ENCODE data around the gene PLAC1. TPM values are rescaled to one million over a fixed set of nuclear protein-coding genes. Genes with fewer than 3 reads are reported as not detected.
A peak's percentile ranks its signal among the peaks of the same experiment; 100 is the strongest.

Gene PLAC1
- total and polyA plus RNA-seq, 4 donors = 0.31 to 0.63 (median 0.47) TPM; not detected in 1

GRCh38 chrX:134625315-134625718, 33.0 kb downstream of the PLAC1 start:
- ATAC-seq (ENCODE audit: insufficient read depth, low FRiP score) (no peak), DNase-seq (no peak)
- TF ChIP-seq, protein P1, sequence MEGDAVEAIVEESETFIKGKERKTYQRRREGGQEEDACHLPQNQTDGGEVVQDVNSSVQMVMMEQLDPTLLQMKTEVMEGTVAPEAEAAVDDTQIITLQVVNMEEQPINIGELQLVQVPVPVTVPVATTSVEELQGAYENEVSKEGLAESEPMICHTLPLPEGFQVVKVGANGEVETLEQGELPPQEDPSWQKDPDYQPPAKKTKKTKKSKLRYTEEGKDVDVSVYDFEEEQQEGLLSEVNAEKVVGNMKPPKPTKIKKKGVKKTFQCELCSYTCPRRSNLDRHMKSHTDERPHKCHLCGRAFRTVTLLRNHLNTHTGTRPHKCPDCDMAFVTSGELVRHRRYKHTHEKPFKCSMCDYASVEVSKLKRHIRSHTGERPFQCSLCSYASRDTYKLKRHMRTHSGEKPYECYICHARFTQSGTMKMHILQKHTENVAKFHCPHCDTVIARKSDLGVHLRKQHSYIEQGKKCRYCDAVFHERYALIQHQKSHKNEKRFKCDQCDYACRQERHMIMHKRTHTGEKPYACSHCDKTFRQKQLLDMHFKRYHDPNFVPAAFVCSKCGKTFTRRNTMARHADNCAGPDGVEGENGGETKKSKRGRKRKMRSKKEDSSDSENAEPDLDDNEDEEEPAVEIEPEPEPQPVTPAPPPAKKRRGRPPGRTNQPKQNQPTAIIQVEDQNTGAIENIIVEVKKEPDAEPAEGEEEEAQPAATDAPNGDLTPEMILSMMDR (IDR thresholded peaks at IDR 0.05; ENCODE audit: control extremely low read depth, extremely low read depth) = no peak
- 44 to 61% methylated on average over 3 of the region's 3 CpGs for WGBS, 2 donors
- Histone ChIP-seq H3K4me1 (ENCODE audit: control insufficient read depth in 5 of 5, insufficient read depth in 5 of 5, low read length in 5 of 5) (peaks cover 2 to 19% (median 7%) of the 10 kb centered on the region in 5 donors), H3K9me3 (ENCODE audit: control insufficient read depth in 4 of 4, insufficient read depth in 3 of 4, low read length in 3 of 4) (peaks cover 0 to 2% (median 0%) of the 10 kb centered on the region in 4 donors), H3K27ac (ENCODE audit: low read depth in 1 of 2, low read length in 1 of 2) (no peak overlapping the region), H3K4me3 (no peak overlapping the region), H3K27me3 (ENCODE audit: control insufficient read depth in 3 of 3, insufficient read depth in 3 of 3, low read length in 2 of 3) (peaks cover 0 to 29% (median 2%) of the 10 kb centered on the region in 3 donors), H3K9ac (ENCODE audit: insufficient read depth in 1 of 2, low read length in 2 of 2) (no peak overlapping the region), H3K36me3 (ENCODE audit: control insufficient read depth in 4 of 4, insufficient read depth in 4 of 4, low read length in 4 of 4) (no peaks in the 10 kb centered on the region)

DNA sequence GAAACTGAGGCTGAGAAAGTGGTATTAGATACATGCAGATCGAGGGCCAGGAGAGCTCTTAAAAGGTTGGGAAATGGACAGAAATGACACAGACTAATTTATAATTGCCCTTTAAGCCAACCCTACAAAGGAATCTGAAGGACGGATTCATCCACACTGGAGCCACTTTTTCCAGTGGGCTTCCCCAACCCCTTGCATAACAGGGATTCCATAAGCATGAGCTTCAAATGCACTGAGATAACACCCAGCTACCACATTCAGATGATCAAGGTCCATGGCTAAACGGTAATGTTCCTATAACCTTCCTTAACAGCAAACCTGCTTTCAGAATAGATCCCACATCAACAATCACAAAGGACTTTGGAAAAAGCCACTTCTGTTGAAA, 34.2 kb downstream of the PLAC1 start:
- H3K9me3 ChIP-seq (ENCODE audit: control insufficient read depth in 4 of 4, insufficient read depth in 3 of 4, low read length in 3 of 4) = no peaks in the 10 kb centered on the region
- TF ChIP-seq, protein P1 (IDR thresholded peaks at IDR 0.05; ENCODE audit: control extremely low read depth, extremely low read depth) = no peak
- H3K4me1 ChIP-seq (ENCODE audit: control insufficient read depth in 5 of 5, insufficient read depth in 5 of 5, low read length in 5 of 5) = peaks cover 2 to 19% (median 7%) of the 10 kb centered on the region in 5 donors
- 66 to 77% methylated on average over 3 of the region's 3 CpGs for WGBS, 2 donors
- no peak overlapping the region for H3K4me3 ChIP-seq
- ATAC-seq (ENCODE audit: insufficient read depth, low FRiP score) = no peak
- DNase-seq = no peak
- no peak overlapping the region for H3K9ac ChIP-seq (ENCODE audit: insufficient read depth in 1 of 2, low read length in 2 of 2)
- H3K27me3 ChIP-seq (ENCODE audit: control insufficient read depth in 3 of 3, insufficient read depth in 3 of 3, low read length in 2 of 3) = peaks cover 0 to 29% (median 2%) of the 10 kb centered on the region in 3 donors
- H3K36me3 ChIP-seq (ENCODE audit: control insufficient read depth in 4 of 4, insufficient read depth in 4 of 4, low read length in 4 of 4) = no peaks in the 10 kb centered on the region
- H3K27ac ChIP-seq (ENCODE audit: low read depth in 1 of 2, low read length in 1 of 2) = no peak overlapping the region

GRCh38 chrX:134623293-134624045, 34.8 kb downstream of the PLAC1 start:
- peaks cover 0 to 29% (median 0%) of the 10 kb centered on the region in 3 donors for H3K27me3 ChIP-seq (ENCODE audit: control insufficient read depth in 3 of 3, insufficient read depth in 3 of 3, low read length in 2 of 3)
- ATAC-seq (ENCODE audit: insufficient read depth, low FRiP score) (no peak), DNase-seq (peak in 1 of 3 donors; percentile 47)
- WGBS, 2 donors = 47 to 52% methylated on average over 10 of the region's 10 CpGs
- no peaks in the 10 kb centered on the region for H3K9me3 ChIP-seq (ENCODE audit: control insufficient read depth in 4 of 4, insufficient read depth in 3 of 4, low read length in 3 of 4)
- no peak overlapping the region for H3K9ac ChIP-seq (ENCODE audit: insufficient read depth in 1 of 2, low read length in 2 of 2)
- H3K27ac ChIP-seq (ENCODE audit: low read depth in 1 of 2, low read length in 1 of 2) = no peak overlapping the region
- no peak overlapping the region for H3K4me3 ChIP-seq
- H3K36me3 ChIP-seq (ENCODE audit: control insufficient read depth in 4 of 4, insufficient read depth in 4 of 4, low read length in 4 of 4) = no peaks in the 10 kb centered on the region
- TF ChIP-seq, protein P1 (IDR thresholded peaks at IDR 0.05; ENCODE audit: control extremely low read depth, extremely low read depth) = no peak
- H3K4me1 ChIP-seq (ENCODE audit: control insufficient read depth in 5 of 5, insufficient read depth in 5 of 5, low read length in 5 of 5) = peaks cover 2 to 19% (median 7%) of the 10 kb centered on the region in 5 donors
